Activated T-helper 1 cell treated with Interleukin-2 at 50 U/mL for 16 hours (primary cell): ENCODE data around the gene PM20D2.

Experiments
- DNase-seq: peaks from one replicate; pipeline ENCODE4 v3.0.0-alpha.2; 2020; ENCODE audit warnings: low read depth

The PM20D2 gene

GRCh38 chr6:89145091-89145955 is 532 bp upstream of the PM20D2 start:
- DNase-seq: no peak

GRCh38 chr6:89146718-89147700 is 1.2 kb downstream of the PM20D2 start:
- no peak for DNase-seq

DNA sequence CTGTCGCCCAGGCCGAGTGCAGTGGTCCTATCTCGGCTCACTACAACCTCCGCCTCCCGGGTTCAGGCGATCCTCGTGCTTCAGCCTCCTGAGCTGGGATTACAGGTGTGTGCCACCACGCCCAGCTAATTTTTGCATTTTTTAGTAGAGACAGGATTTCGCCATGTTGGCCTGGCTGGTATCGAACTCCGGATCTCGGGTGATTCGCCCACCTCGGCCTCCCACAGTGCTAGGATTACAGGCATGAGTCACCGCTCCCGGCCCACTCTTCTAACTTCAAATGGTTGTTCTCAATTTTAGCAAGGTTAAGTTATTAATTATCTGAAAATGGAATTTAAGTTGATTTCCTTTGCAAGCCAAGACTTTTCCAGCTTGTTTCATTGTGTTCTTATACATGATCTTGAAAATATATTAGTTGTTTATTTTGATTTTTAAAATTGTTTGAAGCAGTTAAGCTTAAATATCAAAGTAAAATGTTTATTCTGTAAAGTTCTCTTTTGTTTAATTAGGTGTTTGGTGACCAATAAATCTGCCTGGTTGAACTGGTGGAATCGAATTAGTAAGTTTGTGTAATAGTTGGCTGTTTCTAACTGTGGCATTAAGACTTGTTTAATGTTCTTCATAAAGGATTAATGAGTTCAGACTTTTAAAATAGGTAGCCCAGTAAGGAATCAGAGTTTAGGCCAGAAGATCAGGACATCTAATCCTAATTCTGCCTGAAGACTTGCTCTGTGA is 2.3 kb downstream of the PM20D2 start:
- no peak for DNase-seq

DNA sequence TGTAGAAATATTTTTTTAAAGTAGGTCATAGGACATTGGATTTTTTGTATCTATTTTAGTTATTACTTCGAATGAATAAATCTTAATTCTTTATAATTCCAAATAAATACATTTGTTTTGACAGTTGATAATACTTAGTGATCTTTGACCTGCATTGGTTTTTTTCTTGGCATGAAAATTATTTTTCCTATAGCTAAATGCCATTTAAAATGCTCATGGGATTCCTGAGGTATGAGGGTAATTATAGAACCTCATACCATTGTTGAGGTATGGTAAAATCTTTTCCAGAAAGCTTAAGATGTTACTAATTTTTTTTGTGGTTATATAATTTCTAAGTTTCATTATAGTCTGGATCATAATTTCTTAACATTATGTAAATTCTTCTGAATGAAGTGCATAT is 8.3 kb downstream of the PM20D2 start:
- no peak for DNase-seq

GRCh38 chr6:89160331-89161092 is 14.7 kb downstream of the PM20D2 start:
- DNase-seq: no peak

DNA sequence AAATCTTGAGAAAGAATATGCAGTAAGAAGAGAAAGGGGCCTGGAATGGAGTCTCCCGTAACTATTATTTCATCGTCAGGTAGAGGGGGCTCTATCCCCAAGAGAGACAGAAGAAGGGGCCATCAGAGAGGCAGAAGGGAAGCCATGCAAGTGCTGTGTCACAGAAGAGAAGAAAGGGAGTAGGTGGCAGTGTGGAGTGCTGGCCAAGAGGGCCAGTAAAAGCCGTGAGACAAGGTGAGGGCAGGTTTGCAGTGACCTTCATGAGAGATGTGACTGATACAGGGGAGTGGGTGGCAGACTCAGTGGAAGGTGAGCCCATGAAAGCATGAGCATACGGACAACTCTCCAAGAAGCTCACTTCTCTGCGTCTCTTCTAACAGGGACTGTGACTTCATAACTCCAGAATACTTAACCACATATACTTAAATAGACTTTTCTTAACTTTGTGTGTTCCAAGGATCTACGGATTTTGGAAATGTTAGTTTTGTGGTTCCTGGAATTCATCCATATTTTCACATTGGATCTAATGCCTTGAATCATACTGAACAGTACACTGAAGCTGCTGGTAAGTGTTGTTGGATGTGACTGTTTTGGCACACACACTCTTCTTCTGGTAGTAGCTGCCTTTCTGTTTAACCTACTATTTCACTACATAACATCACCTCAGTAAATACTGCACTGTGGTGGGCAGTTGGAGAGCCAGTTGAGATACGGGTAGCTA is 15.6 kb downstream of the PM20D2 start:
- no peak for DNase-seq

DNA sequence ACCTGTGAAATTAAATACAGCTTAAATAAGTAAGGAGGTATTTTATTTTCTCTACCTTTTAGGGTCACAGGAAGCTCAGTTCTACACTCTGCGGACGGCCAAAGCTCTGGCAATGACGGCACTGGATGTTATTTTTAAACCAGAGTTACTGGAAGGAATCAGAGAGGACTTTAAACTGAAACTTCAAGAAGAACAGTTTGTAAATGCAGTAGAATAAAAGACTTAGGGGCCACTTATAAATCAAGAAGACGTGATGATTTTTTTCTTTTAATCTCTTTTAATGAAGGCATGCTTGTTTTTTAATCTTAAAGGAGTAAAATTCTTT is 16.2 kb downstream of the PM20D2 start:
- no peak for DNase-seq

DNA sequence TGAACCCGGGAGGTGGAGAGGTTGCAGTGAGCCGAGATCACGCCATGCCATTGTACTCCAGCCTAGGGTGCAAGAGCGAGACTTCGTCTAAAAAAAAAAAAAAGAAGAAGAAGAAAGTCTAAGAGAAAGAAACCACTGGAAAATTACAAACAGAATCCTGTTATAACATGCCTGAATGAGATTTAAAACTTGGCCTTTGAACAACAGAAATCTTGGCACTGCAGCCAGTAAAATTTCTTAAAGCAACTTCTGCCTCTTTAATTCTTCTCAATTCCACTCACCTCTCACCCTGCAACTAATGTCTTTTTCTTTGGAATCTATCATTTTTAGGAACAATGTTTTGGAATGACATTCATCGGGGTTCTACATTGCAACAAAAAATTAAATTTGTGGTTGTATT is 26.3 kb downstream of the PM20D2 start:
- DNase-seq: no peak

- no peak for DNase-seq
Observed at GRCh38 chr6:89173634-89174033, 27.8 kb downstream of the PM20D2 start.

DNA sequence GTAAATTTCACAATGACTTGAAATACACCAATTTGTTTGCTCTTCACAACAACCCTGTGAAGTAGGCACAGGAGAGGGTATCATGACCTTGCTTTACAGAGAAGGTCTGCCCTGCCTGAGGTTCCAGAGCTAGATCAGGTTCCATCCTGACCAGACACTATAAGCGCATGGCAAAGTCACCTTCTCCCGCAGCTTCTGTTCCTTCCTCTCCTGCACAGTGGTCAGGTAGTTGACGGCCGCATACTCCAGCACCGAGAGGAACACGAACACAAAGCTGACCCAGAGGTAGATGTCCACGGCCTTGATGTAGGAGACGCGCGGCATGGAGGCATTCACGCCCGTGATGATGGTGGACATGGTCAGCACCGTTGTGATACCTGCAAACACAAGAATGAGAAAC is 34.3 kb downstream of the PM20D2 start:
- no peak for DNase-seq

DNA sequence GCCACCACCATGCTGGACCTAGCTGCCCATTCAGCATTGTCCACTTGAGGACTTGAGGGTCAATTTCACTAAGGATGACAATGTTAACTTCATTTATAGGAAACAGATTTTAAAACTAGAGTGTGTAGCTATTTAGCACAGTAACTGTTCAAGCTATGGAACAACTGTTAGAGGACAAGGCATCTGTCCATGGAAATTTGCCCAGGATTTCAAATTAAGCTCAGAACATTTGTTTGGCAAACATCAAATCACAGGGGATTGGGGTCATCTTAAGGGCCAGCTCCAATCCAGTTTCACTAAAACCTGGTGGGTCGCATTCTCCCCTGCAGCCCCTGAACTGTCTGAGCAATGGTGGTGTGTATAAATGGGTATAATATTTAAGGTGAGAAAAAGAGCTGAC is 35.1 kb downstream of the PM20D2 start:
- no peak for DNase-seq

DNA sequence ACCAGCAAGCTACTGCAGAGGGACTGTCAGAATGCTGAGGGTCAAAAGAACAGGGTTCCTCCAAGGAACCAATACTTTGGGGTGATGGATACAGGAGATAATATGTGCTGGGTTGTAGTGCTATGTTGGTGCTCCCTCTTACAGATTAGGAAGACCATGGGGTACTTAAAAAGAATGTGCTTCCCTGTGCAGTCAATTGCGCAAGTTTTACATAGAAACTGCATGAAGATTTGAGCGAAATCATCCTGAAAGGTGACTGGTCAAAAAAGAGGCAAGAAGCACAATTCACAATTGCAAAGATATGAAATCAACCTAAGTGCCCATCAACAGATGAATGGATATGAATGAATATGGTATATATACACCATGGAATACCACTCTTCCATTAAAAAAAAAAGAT is 37.4 kb downstream of the PM20D2 start:
- no peak for DNase-seq

DNA sequence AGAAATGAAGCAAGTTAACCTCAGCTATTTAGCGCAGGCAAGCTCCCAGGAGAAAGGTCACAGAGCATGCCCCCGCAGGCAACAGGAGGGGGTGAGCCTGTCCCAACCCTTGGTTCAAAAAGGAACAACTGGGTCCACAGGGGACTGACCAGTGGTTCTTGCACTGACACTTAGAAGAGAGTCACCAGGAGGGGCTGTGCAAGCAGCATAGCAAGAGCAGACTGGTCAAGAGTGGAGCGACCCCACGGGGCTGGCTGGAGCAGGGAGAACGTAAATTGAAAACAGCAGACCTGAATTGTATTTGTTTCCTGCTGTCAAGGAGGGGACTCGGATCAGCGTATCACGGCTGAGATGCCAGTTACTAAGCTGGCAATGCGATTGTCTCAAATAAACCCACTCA is 38.5 kb downstream of the PM20D2 start:
- no peak for DNase-seq

DNA sequence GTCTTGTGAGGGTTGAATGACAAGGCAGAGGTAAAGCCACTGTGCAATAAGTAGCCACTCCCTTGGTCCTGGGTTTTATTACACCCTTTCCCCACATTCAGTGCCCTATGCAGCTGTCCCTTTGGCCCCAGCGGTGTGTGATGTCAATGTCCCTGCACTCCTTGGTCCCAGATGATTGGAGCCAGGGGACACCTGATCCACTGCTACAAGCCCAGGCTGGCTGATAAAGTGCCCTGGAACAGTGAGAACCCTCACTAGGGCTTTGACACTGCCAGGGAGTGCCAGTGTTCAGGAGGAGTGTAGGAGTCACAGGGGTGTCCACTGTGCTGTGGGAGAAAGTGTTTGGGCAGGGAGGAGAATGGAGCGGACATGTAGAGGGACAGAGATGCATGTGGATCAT is 40.9 kb downstream of the PM20D2 start:
- DNase-seq: no peak

DNA sequence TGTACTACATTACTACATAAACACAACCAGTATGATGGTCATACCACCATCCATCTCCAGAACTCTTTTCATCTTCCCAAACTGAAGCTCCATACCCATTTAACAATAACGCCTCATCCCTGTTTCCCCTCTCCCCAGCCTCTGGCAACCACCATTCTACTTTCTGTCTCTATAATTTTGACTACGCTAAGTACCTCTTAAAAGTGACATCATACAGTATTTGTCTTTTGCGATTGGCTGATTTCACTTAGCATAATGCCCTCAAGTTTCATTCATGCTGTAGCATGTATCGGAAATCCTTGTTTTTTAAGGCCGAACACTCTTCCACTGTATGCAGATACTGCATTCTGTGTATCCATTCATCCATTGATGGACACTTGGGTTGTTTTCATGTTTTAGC is 41.6 kb downstream of the PM20D2 start:
- no peak for DNase-seq

DNA sequence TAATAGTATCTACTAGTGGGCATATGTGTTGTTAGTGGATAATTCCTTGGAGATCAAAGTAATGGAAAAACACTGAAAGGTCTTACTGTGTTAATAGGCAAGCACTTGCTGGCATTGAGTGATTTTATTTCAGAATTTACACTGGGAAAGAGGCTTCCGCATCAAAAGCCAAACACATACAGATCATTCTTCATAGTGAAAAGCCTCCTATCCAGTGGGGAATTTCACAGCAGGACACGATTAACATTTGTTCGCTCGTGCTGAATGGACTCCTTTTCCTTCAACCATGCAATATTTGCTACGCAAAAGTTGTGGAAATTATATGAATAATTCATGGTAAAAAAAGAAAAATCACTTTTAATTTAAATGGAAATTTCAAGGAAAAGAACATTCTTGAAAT is 44.9 kb downstream of the PM20D2 start:
- DNase-seq: no peak

- DNase-seq: no peak
Observed at GRCh38 chr6:89194559-89194958, 48.7 kb downstream of the PM20D2 start.

GRCh38 chr6:89197141-89197540 is 51.3 kb downstream of the PM20D2 start:
- DNase-seq: no peak

DNA sequence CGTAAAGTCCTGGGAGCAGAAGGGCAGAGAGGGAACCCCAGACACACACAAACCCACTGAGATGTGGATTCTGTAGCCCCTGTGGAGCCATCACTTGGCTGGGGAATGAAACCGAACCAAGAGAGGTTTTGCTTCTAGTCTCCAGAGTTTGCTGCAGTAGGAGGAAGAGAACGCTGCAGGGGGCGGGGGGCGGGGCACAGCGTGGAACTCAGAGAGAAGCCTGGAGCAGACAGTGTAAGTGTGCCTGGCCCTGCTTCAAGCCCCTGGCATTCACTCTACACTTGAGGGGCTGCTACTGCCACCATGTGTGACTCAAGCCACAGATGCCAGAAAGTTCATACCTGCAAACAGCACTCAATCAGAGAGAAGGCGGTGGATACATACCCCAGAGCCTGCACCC is 52.4 kb downstream of the PM20D2 start:
- no peak for DNase-seq

- no peak for DNase-seq
Observed at GRCh38 chr6:89199579-89199978, 53.7 kb downstream of the PM20D2 start.

DNA sequence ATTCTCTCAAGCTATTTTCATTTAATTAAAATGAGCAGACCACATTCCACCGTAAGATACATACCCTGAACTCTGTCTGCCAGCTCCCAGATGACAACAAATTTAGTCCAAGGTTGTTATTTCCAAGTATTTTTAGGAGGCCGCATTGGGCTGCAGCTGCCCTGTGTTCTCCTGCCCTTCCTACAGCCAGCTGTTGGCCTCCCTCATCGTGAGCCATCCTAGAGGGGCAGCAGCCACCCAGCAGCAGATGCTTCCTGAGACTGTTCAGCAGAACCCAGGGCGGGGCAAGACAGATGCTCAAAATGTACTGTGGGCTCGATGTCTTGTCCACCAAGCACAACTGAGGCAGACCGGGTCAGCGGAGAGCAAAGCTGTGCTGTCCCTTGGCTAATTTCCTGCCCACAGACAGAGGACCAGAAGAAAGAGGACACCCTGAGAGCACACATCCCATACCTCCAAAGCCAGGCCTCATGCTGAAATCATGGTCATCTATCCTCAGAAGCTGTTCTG is 54.9 kb downstream of the PM20D2 start:
- DNase-seq: no peak
